ENCODE measurements around the gene KPNA2. TPM values are rescaled to one million over a fixed set of nuclear protein-coding genes. Genes with fewer than 3 reads are reported as not detected.

KPNA2 gene
- total and polyA plus RNA-seq, 2 of the 13 experiments (the other 11 are each of a cell fraction or from before 2014, with no cell fraction given): 111 to 305 TPM

- peak; percentile 70; the same call in 1 of the 2 replicates for TF ChIP-seq KDM5B (CRISPR knock-in tag; IDR thresholded peaks at IDR 0.05; ENCODE audit: borderline replicate concordance)
- TF ChIP-seq ZNF776 (CRISPR knock-in tag; IDR thresholded peaks at IDR 0.05): no peak; the same call in 1 of the 2 replicates
- TF ChIP-seq MXI1 (IDR thresholded peaks at IDR 0.05; ENCODE audit: borderline replicate concordance, low read depth, low read length): peak; percentile 47; the same call in 1 of the 3 replicates
- peak; percentile 57; the same call in 1 of the 2 replicates for TF ChIP-seq EEA1 (CRISPR knock-in tag; IDR thresholded peaks at IDR 0.05; ENCODE audit: borderline replicate concordance)
- no peak for TF ChIP-seq CEBPG (CRISPR knock-in tag; IDR thresholded peaks at IDR 0.05)
- no peak for TF ChIP-seq ZNF350 (CRISPR knock-in tag; IDR thresholded peaks at IDR 0.05; ENCODE audit: borderline replicate concordance, low read depth)
- TF ChIP-seq BHLHE40 (IDR thresholded peaks at IDR 0.05; ENCODE audit: low read length): no peak
- TF ChIP-seq, protein P1, sequence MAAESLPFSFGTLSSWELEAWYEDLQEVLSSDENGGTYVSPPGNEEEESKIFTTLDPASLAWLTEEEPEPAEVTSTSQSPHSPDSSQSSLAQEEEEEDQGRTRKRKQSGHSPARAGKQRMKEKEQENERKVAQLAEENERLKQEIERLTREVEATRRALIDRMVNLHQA (CRISPR knock-in tag; IDR thresholded peaks at IDR 0.05): no peak
- TF ChIP-seq PRMT3 (CRISPR knock-in tag; IDR thresholded peaks at IDR 0.05; ENCODE audit: borderline replicate concordance, low read depth): no peak
- 0 out of 2 replicates have a peak, but pooled peaks have one; percentile 12 for TF ChIP-seq MED13 (CRISPR knock-in tag; IDR thresholded peaks at IDR 0.05)
- TF ChIP-seq ZXDC (CRISPR knock-in tag; IDR thresholded peaks at IDR 0.05): no peak; the same call in 1 of the 2 replicates
- no peak for TF ChIP-seq NFE2L1 (CRISPR knock-in tag; IDR thresholded peaks at IDR 0.05; ENCODE audit: borderline replicate concordance)
- TF ChIP-seq, protein P2, sequence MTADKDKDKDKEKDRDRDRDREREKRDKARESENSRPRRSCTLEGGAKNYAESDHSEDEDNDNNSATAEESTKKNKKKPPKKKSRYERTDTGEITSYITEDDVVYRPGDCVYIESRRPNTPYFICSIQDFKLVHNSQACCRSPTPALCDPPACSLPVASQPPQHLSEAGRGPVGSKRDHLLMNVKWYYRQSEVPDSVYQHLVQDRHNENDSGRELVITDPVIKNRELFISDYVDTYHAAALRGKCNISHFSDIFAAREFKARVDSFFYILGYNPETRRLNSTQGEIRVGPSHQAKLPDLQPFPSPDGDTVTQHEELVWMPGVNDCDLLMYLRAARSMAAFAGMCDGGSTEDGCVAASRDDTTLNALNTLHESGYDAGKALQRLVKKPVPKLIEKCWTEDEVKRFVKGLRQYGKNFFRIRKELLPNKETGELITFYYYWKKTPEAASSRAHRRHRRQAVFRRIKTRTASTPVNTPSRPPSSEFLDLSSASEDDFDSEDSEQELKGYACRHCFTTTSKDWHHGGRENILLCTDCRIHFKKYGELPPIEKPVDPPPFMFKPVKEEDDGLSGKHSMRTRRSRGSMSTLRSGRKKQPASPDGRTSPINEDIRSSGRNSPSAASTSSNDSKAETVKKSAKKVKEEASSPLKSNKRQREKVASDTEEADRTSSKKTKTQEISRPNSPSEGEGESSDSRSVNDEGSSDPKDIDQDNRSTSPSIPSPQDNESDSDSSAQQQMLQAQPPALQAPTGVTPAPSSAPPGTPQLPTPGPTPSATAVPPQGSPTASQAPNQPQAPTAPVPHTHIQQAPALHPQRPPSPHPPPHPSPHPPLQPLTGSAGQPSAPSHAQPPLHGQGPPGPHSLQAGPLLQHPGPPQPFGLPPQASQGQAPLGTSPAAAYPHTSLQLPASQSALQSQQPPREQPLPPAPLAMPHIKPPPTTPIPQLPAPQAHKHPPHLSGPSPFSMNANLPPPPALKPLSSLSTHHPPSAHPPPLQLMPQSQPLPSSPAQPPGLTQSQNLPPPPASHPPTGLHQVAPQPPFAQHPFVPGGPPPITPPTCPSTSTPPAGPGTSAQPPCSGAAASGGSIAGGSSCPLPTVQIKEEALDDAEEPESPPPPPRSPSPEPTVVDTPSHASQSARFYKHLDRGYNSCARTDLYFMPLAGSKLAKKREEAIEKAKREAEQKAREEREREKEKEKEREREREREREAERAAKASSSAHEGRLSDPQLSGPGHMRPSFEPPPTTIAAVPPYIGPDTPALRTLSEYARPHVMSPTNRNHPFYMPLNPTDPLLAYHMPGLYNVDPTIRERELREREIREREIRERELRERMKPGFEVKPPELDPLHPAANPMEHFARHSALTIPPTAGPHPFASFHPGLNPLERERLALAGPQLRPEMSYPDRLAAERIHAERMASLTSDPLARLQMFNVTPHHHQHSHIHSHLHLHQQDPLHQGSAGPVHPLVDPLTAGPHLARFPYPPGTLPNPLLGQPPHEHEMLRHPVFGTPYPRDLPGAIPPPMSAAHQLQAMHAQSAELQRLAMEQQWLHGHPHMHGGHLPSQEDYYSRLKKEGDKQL (CRISPR knock-in tag; IDR thresholded peaks at IDR 0.05; ENCODE audit: low read depth): no peak
- TF ChIP-seq ZNF512B (CRISPR knock-in tag; IDR thresholded peaks at IDR 0.05; ENCODE audit: borderline replicate concordance): no peak
- TF ChIP-seq ZNF576 (CRISPR knock-in tag; IDR thresholded peaks at IDR 0.05): no peak
- no peak for TF ChIP-seq JUN (CRISPR knock-in tag; IDR thresholded peaks at IDR 0.05)
- no peak for TF ChIP-seq ZNF333 (CRISPR knock-in tag; IDR thresholded peaks at IDR 0.05; ENCODE audit: borderline replicate concordance)
These were observed 42.2 kb upstream of the KPNA2 start (continued) for GRCh38 chr17:67993153-67993997.

All from HepG2 (cell line).